ENCODE data around the gene DDX6.

Gene DDX6

DNA sequence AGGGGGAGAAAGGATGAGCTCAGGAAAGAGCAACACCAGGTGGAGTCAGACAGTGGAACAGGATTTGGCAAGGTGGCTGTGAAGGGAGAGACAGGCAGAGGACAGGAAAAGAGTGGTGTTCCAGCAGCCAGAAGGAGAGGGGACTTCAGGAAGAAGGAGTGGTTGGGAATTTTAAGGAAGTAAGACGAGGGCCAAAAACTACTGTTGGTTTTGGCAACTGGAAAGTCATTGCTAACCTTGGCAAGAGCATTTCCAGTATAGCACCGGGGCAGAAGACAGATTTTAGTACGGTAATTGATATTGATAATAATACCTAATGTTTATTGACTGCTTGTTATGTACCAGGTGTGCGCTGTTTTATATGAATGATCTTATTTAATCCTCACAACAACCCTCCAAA is 15.4 kb upstream of the DDX6 start:
- no peak overlapping the region for H3K27ac ChIP-seq
- TF ChIP-seq, protein P1, sequence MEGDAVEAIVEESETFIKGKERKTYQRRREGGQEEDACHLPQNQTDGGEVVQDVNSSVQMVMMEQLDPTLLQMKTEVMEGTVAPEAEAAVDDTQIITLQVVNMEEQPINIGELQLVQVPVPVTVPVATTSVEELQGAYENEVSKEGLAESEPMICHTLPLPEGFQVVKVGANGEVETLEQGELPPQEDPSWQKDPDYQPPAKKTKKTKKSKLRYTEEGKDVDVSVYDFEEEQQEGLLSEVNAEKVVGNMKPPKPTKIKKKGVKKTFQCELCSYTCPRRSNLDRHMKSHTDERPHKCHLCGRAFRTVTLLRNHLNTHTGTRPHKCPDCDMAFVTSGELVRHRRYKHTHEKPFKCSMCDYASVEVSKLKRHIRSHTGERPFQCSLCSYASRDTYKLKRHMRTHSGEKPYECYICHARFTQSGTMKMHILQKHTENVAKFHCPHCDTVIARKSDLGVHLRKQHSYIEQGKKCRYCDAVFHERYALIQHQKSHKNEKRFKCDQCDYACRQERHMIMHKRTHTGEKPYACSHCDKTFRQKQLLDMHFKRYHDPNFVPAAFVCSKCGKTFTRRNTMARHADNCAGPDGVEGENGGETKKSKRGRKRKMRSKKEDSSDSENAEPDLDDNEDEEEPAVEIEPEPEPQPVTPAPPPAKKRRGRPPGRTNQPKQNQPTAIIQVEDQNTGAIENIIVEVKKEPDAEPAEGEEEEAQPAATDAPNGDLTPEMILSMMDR (IDR thresholded peaks at IDR 0.05): no peak
- TF ChIP-seq ZFX (IDR thresholded peaks at IDR 0.05; ENCODE audit: borderline replicate concordance): no peak

DNA sequence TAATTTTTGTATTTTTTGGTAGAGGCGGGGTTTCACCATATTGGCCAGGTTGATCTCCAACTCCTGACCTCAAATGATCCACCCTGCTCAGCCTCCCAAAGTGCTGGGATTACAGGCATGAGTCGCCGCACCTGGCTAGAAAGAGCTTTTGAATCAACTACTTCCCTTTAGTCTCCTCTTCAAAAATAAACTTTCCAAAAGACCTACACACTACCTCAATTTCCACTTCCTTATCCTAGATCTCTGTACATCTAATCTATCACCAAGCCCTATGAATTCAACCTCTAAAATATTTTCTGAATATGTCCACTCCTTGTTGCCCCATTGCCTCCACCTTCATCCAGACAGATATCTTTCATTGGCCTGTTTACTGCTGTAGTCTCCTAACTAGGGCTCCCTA is 13.1 kb upstream of the DDX6 start:
- TF ChIP-seq, protein P1 (IDR thresholded peaks at IDR 0.05): no peak
- no peak for TF ChIP-seq ZFX (IDR thresholded peaks at IDR 0.05; ENCODE audit: borderline replicate concordance)
- no peak overlapping the region for H3K27ac ChIP-seq

DNA sequence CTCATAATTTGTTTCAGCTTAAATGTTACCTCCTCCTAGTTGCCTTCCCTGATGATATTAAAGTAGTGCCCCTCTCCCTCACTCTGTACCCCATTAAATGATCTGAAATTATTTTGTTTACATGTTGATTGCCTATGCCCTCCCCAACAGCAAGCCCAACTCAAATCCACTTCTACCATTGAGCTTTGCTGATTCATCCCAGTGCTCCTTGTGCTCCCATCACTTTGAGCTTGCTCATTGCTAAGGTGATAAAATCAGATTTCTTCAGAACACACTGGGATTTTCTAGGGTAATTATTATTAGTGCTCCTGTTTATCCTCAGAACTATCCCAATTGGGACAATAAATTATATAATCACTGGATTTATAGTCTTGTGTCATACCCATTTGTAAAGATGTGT is 8.4 kb upstream of the DDX6 start:
- TF ChIP-seq ZFX (IDR thresholded peaks at IDR 0.05; ENCODE audit: borderline replicate concordance): no peak
- TF ChIP-seq, protein P1 (IDR thresholded peaks at IDR 0.05): no peak
- no peak overlapping the region for H3K27ac ChIP-seq

DNA sequence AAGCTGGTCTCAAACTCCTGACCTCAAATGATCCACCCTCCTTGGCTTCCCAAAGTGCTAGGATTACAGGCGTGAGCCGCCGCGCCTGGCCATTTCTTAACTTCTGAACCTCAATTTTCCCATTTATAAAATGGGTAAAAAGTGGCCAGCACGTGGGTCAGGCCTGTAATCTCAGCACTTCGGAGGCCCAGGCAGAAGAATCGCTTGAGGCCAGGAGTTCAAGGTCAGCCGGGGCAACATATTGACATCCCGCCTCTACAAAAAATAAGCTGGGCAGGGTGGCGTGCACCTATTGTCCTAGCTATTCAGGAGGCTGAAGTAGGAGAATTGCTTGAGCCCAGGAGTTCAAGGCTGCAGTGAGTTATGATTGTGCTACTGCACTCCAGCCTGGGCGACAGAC is 6.5 kb upstream of the DDX6 start:
- H3K27ac ChIP-seq: no peak overlapping the region
- TF ChIP-seq, protein P1 (IDR thresholded peaks at IDR 0.05): no peak
- TF ChIP-seq ZFX (IDR thresholded peaks at IDR 0.05; ENCODE audit: borderline replicate concordance): no peak

DNA sequence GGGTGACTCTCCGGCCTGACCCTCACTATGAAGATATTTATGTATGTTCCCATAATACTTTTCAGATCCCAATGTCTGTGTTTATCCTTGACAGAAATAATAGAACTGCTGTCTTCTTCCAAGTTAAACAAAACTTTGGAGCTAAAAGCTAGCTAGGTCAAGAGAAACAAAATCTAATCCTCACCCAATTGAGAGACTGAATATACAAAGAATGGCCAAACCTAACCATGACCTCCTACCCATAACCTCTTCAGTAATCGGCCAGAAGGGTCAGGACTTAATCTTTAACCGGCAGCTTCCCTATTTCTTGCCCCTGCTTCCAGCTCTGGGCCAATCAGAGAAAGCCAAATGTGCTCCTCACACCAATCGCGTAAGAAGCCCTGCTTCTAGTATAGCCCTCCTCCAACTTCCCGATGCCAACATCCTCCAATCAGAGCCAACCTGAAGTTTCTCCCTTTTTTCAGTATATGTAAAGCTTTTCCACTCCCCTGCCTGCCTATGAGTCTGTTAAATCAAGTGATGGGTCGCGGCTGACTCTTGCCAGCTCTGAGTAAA is 1.7 kb upstream of the DDX6 start:
- H3K27ac ChIP-seq: peak overlapping the region; percentile 98
- no peak for TF ChIP-seq ZFX (IDR thresholded peaks at IDR 0.05; ENCODE audit: borderline replicate concordance)
- TF ChIP-seq, protein P1 (IDR thresholded peaks at IDR 0.05): no peak

DNA sequence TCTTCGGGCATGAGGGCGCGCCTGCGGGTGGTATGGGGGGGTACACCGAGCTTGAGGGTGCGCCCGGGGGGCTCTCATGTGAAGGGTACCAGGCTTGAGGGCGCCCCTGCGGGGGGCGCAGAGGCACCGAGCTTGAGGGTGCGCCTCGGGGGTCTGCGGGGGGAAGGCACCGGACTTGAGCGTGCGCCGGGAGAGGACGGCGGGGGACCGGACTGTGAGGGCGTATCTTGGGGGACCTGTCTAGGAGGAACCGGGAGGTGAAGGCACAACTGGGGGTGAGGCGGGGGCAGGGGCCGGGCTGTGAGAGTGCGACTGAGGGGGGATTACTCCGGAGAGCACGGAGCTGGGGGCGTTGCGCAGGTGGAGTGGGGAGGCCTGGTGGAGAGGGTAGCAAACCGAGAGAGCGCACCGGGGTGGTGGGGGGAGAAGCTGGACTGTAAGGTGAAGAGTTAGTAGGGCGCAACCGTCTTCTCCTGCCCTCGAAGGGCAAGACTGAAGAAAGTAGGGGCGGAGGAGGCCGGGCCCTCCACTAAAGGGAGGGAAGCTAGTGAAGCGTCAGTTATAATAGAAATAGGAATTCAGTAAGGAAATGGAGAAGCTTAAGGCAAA is 1.1 kb upstream of the DDX6 start:
- TF ChIP-seq, protein P1 (IDR thresholded peaks at IDR 0.05): no peak
- no peak for TF ChIP-seq ZFX (IDR thresholded peaks at IDR 0.05; ENCODE audit: borderline replicate concordance)
- peak overlapping the region; percentile 98 for H3K27ac ChIP-seq

DNA sequence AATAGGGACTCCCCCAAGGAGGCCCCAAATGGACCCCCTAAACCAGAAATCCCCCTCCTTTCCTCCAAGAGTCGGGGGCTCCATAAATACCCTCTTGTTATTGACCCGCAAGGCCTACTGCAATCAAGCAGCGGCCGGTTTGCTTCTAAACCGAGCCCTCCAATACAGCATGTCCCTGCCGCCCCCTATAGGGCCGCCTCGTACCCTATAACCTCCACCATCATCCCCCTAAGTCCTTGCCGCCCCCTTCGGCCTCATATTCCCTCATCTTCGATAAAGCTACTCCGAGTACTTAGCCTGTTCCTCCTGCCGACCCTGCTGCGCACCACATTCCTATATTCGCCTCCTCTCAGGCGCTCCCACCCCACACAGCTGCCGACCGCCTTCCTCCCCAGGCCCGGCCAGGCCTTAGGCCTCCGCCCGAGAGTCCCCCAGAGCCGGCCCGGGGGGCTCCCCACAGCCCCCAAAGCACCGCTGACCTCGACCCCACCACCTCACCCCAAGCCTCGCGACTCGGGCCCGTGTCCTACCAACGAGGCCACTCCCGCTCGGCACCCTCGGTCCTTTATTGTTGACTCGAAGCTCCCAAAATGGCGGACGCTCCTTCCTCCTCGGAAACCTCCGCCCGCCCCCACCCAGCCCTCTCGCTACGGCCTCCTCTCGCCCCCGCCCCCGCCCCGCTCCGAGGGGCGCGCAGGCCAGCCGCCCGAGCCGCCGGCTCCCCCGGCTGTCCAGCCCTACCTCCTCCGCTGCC is 430 bp downstream of the DDX6 start:
- H3K27ac ChIP-seq: peak overlapping the region; percentile 98
- TF ChIP-seq, protein P1 (IDR thresholded peaks at IDR 0.05): peak; percentile 4
- no peak for TF ChIP-seq ZFX (IDR thresholded peaks at IDR 0.05; ENCODE audit: borderline replicate concordance)
